B cell (primary cell): Measurements from ENCODE around the gene DCTN4.
A peak's percentile ranks its signal among the peaks of the same experiment; 100 is the strongest.

Experiments used
- EZH2 ChIP-seq: IDR thresholded peaks from 2 replicates; pipeline ENCODE4 v1.6.1; 2012; ENCODE audit warnings: borderline replicate concordance, low read depth, mild to moderate bottlenecking, moderate library complexity, low read length; ENCODE audit not compliant: insufficient read depth, poor library complexity, severe bottlenecking
- TF ChIP-seq, protein P1 (sequence below): fragments of 200-600 bp; IDR thresholded peaks from one replicate; pipeline ENCODE4 v1.8.0; 2022; ENCODE audit warnings: antibody characterized with exemption, mild to moderate bottlenecking

DNA sequence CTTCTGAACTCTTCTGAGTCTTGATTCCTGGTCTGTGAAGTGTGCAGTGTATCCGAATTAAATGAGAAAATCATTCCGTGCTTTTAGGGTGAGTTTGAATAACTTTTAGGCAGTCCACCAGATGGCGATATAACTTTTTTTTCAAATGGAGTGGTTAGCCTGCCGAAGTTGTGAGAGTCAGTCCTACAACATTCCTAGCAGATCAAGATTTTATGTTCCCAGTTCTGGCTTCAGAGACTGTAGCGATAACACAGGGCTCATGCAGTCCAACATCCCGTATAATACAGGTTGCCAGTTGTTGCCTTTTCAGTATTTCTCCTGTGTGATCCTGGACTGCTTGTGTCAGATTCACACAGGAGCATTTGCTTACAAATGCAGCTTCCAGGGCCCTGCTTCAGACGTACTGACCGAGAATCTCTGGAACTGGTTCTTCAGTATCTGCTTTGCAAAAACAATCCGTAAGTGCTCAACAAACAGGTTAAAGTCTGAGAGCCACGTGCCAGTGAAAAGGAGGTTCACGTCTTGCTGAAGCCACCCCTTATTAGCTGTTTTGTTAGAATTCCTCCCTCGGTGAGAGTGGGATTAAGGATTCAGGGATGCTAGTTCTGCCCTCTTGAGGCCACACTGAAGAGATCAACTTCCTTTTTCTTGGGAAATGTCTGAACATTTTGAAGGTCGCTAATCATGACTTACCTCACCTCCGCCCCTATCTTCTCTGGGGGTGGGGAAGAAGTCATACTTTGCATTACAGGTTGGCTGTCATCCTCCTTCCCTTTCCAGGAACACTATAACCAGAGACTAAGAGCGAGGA lies 42.5 kb upstream of the DCTN4 start:
- TF ChIP-seq, protein P1, sequence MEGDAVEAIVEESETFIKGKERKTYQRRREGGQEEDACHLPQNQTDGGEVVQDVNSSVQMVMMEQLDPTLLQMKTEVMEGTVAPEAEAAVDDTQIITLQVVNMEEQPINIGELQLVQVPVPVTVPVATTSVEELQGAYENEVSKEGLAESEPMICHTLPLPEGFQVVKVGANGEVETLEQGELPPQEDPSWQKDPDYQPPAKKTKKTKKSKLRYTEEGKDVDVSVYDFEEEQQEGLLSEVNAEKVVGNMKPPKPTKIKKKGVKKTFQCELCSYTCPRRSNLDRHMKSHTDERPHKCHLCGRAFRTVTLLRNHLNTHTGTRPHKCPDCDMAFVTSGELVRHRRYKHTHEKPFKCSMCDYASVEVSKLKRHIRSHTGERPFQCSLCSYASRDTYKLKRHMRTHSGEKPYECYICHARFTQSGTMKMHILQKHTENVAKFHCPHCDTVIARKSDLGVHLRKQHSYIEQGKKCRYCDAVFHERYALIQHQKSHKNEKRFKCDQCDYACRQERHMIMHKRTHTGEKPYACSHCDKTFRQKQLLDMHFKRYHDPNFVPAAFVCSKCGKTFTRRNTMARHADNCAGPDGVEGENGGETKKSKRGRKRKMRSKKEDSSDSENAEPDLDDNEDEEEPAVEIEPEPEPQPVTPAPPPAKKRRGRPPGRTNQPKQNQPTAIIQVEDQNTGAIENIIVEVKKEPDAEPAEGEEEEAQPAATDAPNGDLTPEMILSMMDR = peak; percentile 83
- TF ChIP-seq EZH2 = no peak
